ENCODE results near the gene BCL7B.

Gene BCL7B

DNA sequence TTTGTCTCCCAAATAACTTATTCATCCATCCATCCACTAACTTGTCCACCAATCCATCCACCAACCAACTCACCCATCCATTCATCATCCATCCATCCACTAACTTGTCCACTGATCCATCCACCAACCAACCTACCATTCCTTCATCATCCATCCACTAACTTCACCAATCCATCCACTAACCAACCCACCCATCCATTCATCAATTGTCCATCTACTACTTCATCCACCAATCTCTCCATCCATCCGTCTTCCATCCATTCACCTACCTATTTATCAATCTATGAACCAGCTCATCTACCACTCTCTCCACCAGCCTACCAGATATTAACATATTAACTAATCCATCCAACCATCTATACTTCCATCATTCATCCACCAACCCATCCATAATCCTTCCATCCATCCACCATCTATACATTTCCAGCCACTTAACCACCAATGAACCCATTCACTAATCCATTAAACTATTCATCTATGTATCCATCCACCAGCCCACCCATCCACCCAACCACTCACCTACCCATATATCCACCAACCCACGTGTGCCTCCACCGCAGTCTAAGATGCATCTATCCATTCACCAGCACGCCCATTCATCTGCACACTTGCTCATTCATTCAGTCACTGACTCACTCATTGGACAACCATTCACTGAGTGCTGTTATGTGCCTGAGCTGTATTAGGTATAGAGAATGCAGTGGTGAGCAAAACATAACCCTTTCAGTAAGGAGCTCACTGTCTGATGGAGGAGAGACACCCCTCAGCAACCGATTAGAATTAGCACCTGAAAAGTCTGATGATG is 40.7 kb upstream of the BCL7B start:
- TF ChIP-seq, protein P1, sequence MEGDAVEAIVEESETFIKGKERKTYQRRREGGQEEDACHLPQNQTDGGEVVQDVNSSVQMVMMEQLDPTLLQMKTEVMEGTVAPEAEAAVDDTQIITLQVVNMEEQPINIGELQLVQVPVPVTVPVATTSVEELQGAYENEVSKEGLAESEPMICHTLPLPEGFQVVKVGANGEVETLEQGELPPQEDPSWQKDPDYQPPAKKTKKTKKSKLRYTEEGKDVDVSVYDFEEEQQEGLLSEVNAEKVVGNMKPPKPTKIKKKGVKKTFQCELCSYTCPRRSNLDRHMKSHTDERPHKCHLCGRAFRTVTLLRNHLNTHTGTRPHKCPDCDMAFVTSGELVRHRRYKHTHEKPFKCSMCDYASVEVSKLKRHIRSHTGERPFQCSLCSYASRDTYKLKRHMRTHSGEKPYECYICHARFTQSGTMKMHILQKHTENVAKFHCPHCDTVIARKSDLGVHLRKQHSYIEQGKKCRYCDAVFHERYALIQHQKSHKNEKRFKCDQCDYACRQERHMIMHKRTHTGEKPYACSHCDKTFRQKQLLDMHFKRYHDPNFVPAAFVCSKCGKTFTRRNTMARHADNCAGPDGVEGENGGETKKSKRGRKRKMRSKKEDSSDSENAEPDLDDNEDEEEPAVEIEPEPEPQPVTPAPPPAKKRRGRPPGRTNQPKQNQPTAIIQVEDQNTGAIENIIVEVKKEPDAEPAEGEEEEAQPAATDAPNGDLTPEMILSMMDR (IDR thresholded peaks at IDR 0.05; ENCODE audit: low read depth, low read length, missing control alignments) = no peak
- no peak for DNase-seq (ENCODE audit: extremely low read depth, low read depth)
- H3K4me3 ChIP-seq (replicated peaks; ENCODE audit: low read depth, low read length) = no peak overlapping the region

DNA sequence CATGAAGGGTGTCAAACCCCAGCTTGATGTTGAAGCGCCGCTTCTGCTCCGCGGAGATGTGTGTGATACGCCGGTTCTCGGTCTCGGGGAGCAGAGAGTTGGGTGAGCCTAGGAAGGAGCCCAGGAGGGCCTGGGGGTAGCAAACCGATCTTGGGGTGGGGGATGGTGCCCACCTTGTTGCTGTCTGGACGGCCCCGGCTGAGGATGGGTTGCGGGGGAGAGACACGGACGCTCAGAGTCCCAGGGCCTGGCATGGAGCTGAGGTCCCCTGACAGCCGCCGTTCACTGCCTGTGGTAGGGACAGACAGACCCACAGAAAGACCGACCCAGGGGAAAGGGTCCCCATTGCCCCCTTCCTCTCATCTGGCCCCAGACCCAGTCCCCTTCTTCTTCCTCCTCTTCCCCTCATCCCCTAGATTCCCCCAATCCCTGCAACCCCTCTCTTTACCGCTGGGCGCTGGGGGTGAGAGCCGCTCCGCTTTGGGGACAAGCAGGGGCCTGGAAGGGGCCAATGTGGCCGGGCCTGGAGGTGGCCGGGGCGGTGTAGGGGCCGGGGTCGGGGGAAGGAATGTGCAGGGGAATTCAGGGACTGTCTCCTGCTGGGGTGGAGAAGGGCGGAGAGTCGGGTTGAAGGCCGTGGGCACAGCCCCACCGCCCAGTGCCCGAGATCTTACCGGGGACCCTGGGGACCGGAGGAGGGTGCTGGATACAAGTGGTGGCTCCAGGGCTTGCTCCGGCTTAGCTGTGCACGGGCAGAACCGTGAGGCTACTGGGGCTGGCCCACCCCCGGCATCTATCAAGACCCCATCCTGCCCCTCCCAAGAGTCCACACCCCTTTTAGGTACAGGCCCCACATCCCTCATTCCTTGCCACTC is 38.9 kb upstream of the BCL7B start:
- TF ChIP-seq, protein P1 (IDR thresholded peaks at IDR 0.05; ENCODE audit: low read depth, low read length, missing control alignments) = no peak
- H3K4me3 ChIP-seq (replicated peaks; ENCODE audit: low read depth, low read length) = no peak overlapping the region
- no peak for DNase-seq (ENCODE audit: extremely low read depth, low read depth)

DNA sequence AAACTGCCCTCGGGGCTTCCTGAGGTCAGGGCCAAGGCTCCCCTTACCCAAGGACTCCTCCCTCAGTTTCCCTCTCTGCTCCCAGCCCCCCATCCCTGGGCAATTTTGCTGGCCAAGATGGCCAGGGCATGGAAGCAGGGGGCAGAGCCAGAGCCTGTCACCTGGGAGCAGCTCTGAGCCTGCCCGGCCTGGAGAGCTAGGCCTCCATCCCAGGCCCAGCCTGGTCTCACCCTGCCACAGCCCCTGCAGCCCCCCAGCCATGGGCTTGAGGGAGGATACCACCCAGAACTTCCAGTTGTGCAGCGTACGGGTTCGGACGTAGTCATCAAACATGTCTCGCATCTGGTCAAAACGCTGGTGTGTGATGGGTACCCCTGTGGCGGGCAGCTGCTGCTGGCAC is 37.9 kb upstream of the BCL7B start:
- TF ChIP-seq, protein P1 (IDR thresholded peaks at IDR 0.05; ENCODE audit: low read depth, low read length, missing control alignments) = no peak
- H3K4me3 ChIP-seq (replicated peaks; ENCODE audit: low read depth, low read length) = no peak overlapping the region
- no peak for DNase-seq (ENCODE audit: extremely low read depth, low read depth)

DNA sequence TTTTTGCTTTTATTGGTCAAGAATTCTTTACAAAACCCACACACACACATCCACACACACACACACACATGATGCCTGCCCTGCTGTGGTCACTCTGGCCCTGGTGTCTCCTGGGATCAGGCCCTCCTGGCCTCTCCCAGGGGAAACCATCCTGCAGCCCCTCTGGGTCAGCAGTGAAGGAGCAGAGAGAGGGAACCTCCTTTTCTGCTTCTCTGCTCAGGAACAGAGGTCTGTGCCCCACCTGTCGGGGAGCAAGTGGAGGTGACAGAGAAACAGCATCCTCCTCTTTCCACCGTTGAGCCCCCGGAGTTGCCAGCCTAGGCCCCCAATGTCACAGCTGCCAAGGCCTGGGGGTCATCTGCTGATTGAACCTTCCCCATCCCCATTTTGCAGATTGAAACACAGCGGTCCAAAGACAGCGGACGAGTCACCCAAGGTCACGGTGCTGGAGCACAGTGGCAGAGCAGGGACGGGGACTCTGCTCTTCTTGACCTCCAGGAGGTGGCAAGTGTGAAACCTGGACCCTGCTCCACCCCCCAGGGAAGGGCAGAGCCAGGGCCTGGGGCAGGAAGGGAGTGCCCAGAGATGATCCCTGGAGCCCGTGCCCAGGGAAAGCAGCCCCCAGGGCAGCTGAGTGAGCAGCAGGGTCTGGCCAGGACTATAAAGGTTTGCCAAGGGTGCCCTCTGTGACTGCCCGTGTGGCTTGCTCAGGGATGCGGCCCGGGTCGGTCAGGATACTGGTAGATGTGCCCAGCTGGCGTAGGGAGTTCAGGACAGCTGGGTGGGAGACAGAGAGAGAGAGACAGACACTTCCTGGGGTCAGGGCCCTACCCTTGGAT is 35.9 kb upstream of the BCL7B start:
- DNase-seq (ENCODE audit: extremely low read depth, low read depth) = no peak
- TF ChIP-seq, protein P1 (IDR thresholded peaks at IDR 0.05; ENCODE audit: low read depth, low read length, missing control alignments) = no peak
- no peak overlapping the region for H3K4me3 ChIP-seq (replicated peaks; ENCODE audit: low read depth, low read length)

DNA sequence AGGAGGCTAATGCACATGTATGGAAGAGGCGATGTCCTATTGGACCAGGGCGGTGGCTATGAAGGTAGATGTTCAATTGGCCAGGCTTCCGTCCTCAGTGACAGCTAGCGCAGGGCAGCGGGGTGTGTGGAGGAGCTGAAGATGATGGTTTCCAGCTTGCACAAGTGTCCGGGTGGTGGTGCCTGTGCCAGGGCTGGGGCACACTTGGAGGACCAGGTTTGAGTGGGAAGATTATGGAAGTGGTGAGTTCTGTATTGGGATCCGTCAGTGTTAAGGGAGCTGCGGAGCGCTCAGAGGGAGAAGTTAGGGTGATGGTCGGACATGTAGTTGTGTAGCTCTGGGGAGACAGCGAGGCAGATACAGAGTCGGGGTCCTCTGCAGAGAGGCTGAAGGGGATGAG is 29.4 kb upstream of the BCL7B start:
- no peak for DNase-seq (ENCODE audit: extremely low read depth, low read depth)
- no peak overlapping the region for H3K4me3 ChIP-seq (replicated peaks; ENCODE audit: low read depth, low read length)
- TF ChIP-seq, protein P1 (IDR thresholded peaks at IDR 0.05; ENCODE audit: low read depth, low read length, missing control alignments) = no peak

DNA sequence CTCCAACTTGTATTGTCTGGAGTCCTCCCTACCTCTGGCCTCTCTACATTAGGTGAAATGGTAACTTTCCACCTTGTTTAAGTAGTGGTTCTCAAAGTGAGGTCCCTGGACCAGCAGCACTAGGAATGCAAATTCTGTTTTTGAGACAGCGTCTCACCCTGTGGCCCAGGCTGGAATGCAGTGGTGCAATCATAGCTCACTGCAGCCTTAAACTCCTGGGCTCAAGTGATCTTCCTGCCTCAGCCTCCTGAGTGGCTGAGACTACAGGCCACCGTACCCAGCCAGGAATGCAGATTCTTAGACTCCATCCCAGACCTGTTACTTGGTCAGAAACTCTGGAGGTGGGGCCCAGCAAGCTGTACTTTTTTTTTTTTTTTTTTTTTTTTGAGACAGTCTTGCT is 27.7 kb upstream of the BCL7B start:
- no peak for DNase-seq (ENCODE audit: extremely low read depth, low read depth)
- TF ChIP-seq, protein P1 (IDR thresholded peaks at IDR 0.05; ENCODE audit: low read depth, low read length, missing control alignments) = no peak
- H3K4me3 ChIP-seq (replicated peaks; ENCODE audit: low read depth, low read length) = no peak overlapping the region
